ENCODE measurements around the gene IL19. TPM values are rescaled to one million over a fixed set of nuclear protein-coding genes. Genes with fewer than 3 reads are reported as not detected.

Gene IL19
- total and polyA plus RNA-seq, 2 donors (not counting 3 experiments of a cell fraction or from before 2014, with no cell fraction given): not detected

DNA sequence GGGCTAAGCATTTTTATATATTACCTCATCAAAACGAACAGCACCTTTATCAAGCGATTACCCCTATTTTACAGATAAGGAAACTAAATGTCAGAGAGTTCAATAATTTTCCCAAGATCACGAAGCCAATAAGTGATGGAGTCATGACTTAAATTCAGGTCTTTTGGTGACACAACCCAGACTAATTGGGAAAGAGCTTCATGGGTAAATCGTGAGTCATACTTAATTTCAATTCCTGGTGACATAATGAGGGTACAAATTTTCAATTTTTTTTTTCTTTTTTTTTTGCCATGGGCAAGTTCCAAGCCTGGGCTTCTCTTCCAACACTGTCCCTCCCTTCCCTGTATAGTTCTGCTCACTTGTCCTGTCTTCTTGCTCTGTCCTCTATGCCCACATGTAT is 31.8 kb downstream of the IL19 start:
- dilution Hi-C loops (cut with MboI; ENCODE audit: extremely low pct_ligation_motif_present, low sequenced_read_pairs): no loop called here
- TF ChIP-seq MAX (IDR thresholded peaks at IDR 0.05; ENCODE audit: insufficient read depth, insufficient read length) (no peak), POLR2AphosphoS5 (IDR thresholded peaks at IDR 0.05; ENCODE audit: insufficient read depth, low read depth, low read length) (no peak), POLR2A (IDR thresholded peaks at IDR 0.05; ENCODE audit: low read depth, low read length) (no peak), FOS (IDR thresholded peaks at IDR 0.05; ENCODE audit: borderline replicate concordance, insufficient read depth, low read length) (no peak), EZH2 (IDR thresholded peaks at IDR 0.05; ENCODE audit: borderline replicate concordance, low read depth, low read length, severe bottlenecking) (no peak), CTCF (IDR thresholded peaks at IDR 0.05; ENCODE audit: extremely low read depth in 1 of 2, insufficient read depth in 1 of 2, low read depth in 1 of 2, low read length in 2 of 2) (no peak), GATA2 (IDR thresholded peaks at IDR 0.05; ENCODE audit: insufficient read depth, insufficient read length, low read depth, low read length) (no peak), JUN (IDR thresholded peaks at IDR 0.05; ENCODE audit: borderline replicate concordance, insufficient read depth, insufficient read length, low read depth) (no peak)
- DNase-seq (ENCODE audit: low read depth, low spot score) (no peak), FAIRE-seq (no peak)
- CTCF ChIA-PET: no interaction called here
- Histone ChIP-seq H3K4me3 (replicated peaks in 1 of 3; ENCODE audit: insufficient read depth in 1 of 3, low read depth in 1 of 3, low read length in 3 of 3) (no peak overlapping the region), H3K9me1 (replicated peaks; ENCODE audit: control insufficient read depth, extremely low read depth, insufficient read depth, low read length) (no peaks in the 10 kb centered on the region), H3K79me2 (ENCODE audit: control insufficient read depth, insufficient read depth, low read length) (no peaks in the 10 kb centered on the region), H3K27ac (ENCODE audit: insufficient read depth, low read depth, low read length) (no peak overlapping the region), H3K4me1 (ENCODE audit: control insufficient read depth, extremely low read depth, insufficient read depth, low read length) (no peaks in the 10 kb centered on the region), H4K20me1 (replicated peaks; ENCODE audit: control insufficient read depth, extremely low read depth, insufficient read depth, low read length) (no peaks in the 10 kb centered on the region), H3K9me3 (replicated peaks; ENCODE audit: control insufficient read depth, insufficient read depth, low read length) (no peaks in the 10 kb centered on the region), H3K4me2 (ENCODE audit: insufficient read depth, low read length) (no peak overlapping the region), H3K27me3 (ENCODE audit: control insufficient read depth in 2 of 2, insufficient read depth in 2 of 2, low read length in 2 of 2) (peaks cover 3 to 17% of the 10 kb centered on the region in 2 experiments), H2AFZ (ENCODE audit: low read depth, low read length) (no peak overlapping the region), H3K9ac (replicated peaks; ENCODE audit: extremely low read depth, insufficient read depth, low read length) (no peak overlapping the region), H3K36me3 (ENCODE audit: control insufficient read depth in 2 of 2, extremely low read depth in 1 of 2, insufficient read depth in 2 of 2, low read length in 2 of 2) (no peaks in the 10 kb centered on the region)
- POLR2A ChIA-PET: no interaction called here
- BruUV-seq (replicated peaks): no TSS peak
- intact Hi-C loops (cut with micrococcal nuclease): no loop called here

All from endothelial cell of umbilical vein (primary cell).